ENCODE measurements around the gene EXOSC10. TPM values are rescaled to one million over a fixed set of nuclear protein-coding genes. Genes with fewer than 3 reads are reported as not detected.
"Not testable (repeated sequence)": the region's sequence is repeated elsewhere in the genome, so short reads cannot be mapped to it uniquely, and the experiment has no call there.

EXOSC10 gene
- total RNA-seq, 2 donors from 2014 or later: 40.9 to 43.4 TPM

GRCh38 chr1:11067716-11068599, 31.7 kb downstream of the EXOSC10 start:
- intact Hi-C loops (cut with DNase I): loop anchor here in 1 of 2 donors (1.0 kb wide), 1 partner anchor 68 kb away; no protein-coding TSS in a partner anchor

GRCh38 chr1:11065796-11066195, 33.9 kb downstream of the EXOSC10 start:
- intact Hi-C loops (cut with DNase I): no loop called here
- DNase-seq (ENCODE audit: low spot score): peak; percentile 11

More at GRCh38 chr1:11067716-11068599, 31.7 kb downstream of the EXOSC10 start:
- DNase-seq (ENCODE audit: low spot score): peak; percentile 46

- intact Hi-C loops (cut with DNase I): no loop called here
- peak; percentile 13 for DNase-seq (ENCODE audit: low spot score)
These were observed 34.7 kb downstream of the EXOSC10 start for GRCh38 chr1:11064942-11065341.

GRCh38 chr1:11063937-11064537, 35.6 kb downstream of the EXOSC10 start:
- intact Hi-C loops (cut with DNase I): not testable (repeated sequence)
- peak; percentile 78 for DNase-seq (ENCODE audit: low spot score)

GRCh38 chr1:11062965-11063401, 36.7 kb downstream of the EXOSC10 start:
- intact Hi-C loops (cut with DNase I): no loop called here
- peak; percentile 28 for DNase-seq (ENCODE audit: low spot score)

GRCh38 chr1:11061652-11062365, 37.9 kb downstream of the EXOSC10 start:
- intact Hi-C loops (cut with DNase I): no loop called here
- peak; percentile 47 for DNase-seq (ENCODE audit: low spot score)

- intact Hi-C loops (cut with DNase I): no loop called here
- peak; percentile 97 for DNase-seq (ENCODE audit: low spot score)
These were observed 39.5 kb downstream of the EXOSC10 start, which contains the start of gene SRM for GRCh38 chr1:11059968-11060830. SRM (minus strand) TSS chr1:11060018; CDS start chr1:11059943, 75 bp downstream.

- DNase-seq (ENCODE audit: low spot score): peak; percentile 76
- intact Hi-C loops (cut with DNase I): no loop called here
These were observed 40.3 kb downstream of the EXOSC10 start for GRCh38 chr1:11059155-11059967.

- intact Hi-C loops (cut with DNase I): no loop called here
- DNase-seq (ENCODE audit: low spot score): peak; percentile 62
These were observed 41.0 kb downstream of the EXOSC10 start for GRCh38 chr1:11058595-11059154.

GRCh38 chr1:11058026-11058425, 41.6 kb downstream of the EXOSC10 start:
- intact Hi-C loops (cut with DNase I): no loop called here
- DNase-seq (ENCODE audit: low spot score): peak; percentile 50

GRCh38 chr1:11057477-11057876, 42.2 kb downstream of the EXOSC10 start:
- intact Hi-C loops (cut with DNase I): no loop called here
- DNase-seq (ENCODE audit: low spot score): peak; percentile 64

GRCh38 chr1:11056504-11056903, 43.2 kb downstream of the EXOSC10 start:
- DNase-seq (ENCODE audit: low spot score): peak; percentile 67
- intact Hi-C loops (cut with DNase I): no loop called here

GRCh38 chr1:11055676-11056075, 44.0 kb downstream of the EXOSC10 start:
- intact Hi-C loops (cut with DNase I): no loop called here
- DNase-seq (ENCODE audit: low spot score): peak; percentile 58

GRCh38 chr1:11054666-11055065, 45.0 kb downstream of the EXOSC10 start:
- intact Hi-C loops (cut with DNase I): no loop called here
- DNase-seq (ENCODE audit: low spot score): peak; percentile 77

- peak; percentile 74 for DNase-seq (ENCODE audit: low spot score)
- intact Hi-C loops (cut with DNase I): no loop called here
These were observed 45.5 kb downstream of the EXOSC10 start for GRCh38 chr1:11054181-11054580.

- intact Hi-C loops (cut with DNase I): no loop called here
- DNase-seq (ENCODE audit: low spot score): no peak
These were observed 45.9 kb downstream of the EXOSC10 start for GRCh38 chr1:11053758-11054137.

GRCh38 chr1:11052839-11053757, 46.6 kb downstream of the EXOSC10 start:
- peak; percentile 79 for DNase-seq (ENCODE audit: low spot score)
- intact Hi-C loops (cut with DNase I): no loop called here

Data from posterior vena cava (tissue), 2 donors.